HepG2 (cell line): ENCODE measurements around the gene NECAB2. TPM values are rescaled to one million over a fixed set of nuclear protein-coding genes. Genes with fewer than 3 reads are reported as not detected.
A peak's percentile ranks its signal among the peaks of the same experiment; 100 is the strongest.

Experiments
- DNMT1 ChIP-seq: sonication (generic); formaldehyde crosslinking; IDR thresholded peaks from 2 replicates; pipeline ENCODE4 v1.5.1; 2020; ENCODE audit warnings: mild to moderate bottlenecking, missing genetic modification reagents
- DPF2 ChIP-seq: sonication (generic); formaldehyde crosslinking; IDR thresholded peaks from 2 replicates; pipeline ENCODE4 v1.4.0; 2020; ENCODE audit warnings: mild to moderate bottlenecking, low read depth, missing genetic modification reagents, borderline replicate concordance
- EZH2 ChIP-seq: conservative IDR thresholded peaks from 2 replicates; pipeline ENCODE4 v1.6.1; 2012; ENCODE audit warnings: mild to moderate bottlenecking, low read depth, low read length, moderate library complexity
- FOXO1 ChIP-seq: sonication (generic); formaldehyde crosslinking; IDR thresholded peaks from 2 replicates; pipeline ENCODE4 v1.4.0; 2020; ENCODE audit warnings: missing genetic modification reagents
- HDAC1 ChIP-seq: sonication (generic); formaldehyde crosslinking; IDR thresholded peaks from 2 replicates; pipeline ENCODE4 v1.5.1; 2020; ENCODE audit warnings: mild to moderate bottlenecking, missing genetic modification reagents
- HDAC6 ChIP-seq: fragments of 200-600 bp; sonication (generic); IDR thresholded peaks from 2 replicates; pipeline ENCODE4 v1.7.0; 2017; ENCODE audit warnings: mild to moderate bottlenecking, antibody characterized with exemption, low read length, low read depth
- HNRNPK ChIP-seq: fragments of 200-400 bp; formaldehyde crosslinking; IDR thresholded peaks from 2 replicates; pipeline ENCODE4 v1.6.1; 2018; ENCODE audit warnings: low read length, low read depth, moderate library complexity, mild to moderate bottlenecking; ENCODE audit not compliant: poor library complexity, severe bottlenecking
- MAZ ChIP-seq, 2 experiments: sonication (generic) in 1 of 2; formaldehyde crosslinking in 1 of 2; IDR thresholded peaks; 2 replicates each; pipeline versions ENCODE4 v1.5.0 to v1.6.1; 2012 to 2020; ENCODE audit warnings: low read depth in 2 of 2, mild to moderate bottlenecking in 2 of 2, borderline replicate concordance in 1 of 2, improper control_type of control experiment in 1 of 2, low read length in 1 of 2, missing genetic modification reagents in 1 of 2, moderate library complexity in 1 of 2
- MIER2 ChIP-seq: IDR thresholded peaks from 2 replicates; pipeline ENCODE4 v1.6.1; 2016; ENCODE audit warnings: missing biosample characterization, missing genetic modification reagents
- SOX5 ChIP-seq: IDR thresholded peaks from 2 replicates; pipeline ENCODE4 v1.6.1; 2016; ENCODE audit warnings: borderline replicate concordance
- SPEN ChIP-seq: sonication (generic); formaldehyde crosslinking; IDR thresholded peaks from 2 replicates; pipeline ENCODE4 v1.5.1; 2020; ENCODE audit warnings: low read depth, mild to moderate bottlenecking, missing genetic modification reagents
- TRIM24 ChIP-seq: sonication (generic); formaldehyde crosslinking; IDR thresholded peaks from 2 replicates; pipeline ENCODE4 v1.8.0; 2022; ENCODE audit warnings: mild to moderate bottlenecking, missing genetic modification reagents
- ZNF235 ChIP-seq: sonication (generic); formaldehyde crosslinking; IDR thresholded peaks from 2 replicates; pipeline ENCODE4 v1.8.1; 2023; ENCODE audit warnings: mild to moderate bottlenecking, missing genetic modification reagents, borderline replicate concordance
- ZNF282 ChIP-seq: fragments of 450-650 bp; IDR thresholded peaks from 2 replicates; pipeline ENCODE4 v1.6.1; 2018; ENCODE audit not compliant: partially characterized antibody
- ZNF337 ChIP-seq: sonication (generic); formaldehyde crosslinking; IDR thresholded peaks from 2 replicates; pipeline ENCODE4 v1.5.1; 2020; ENCODE audit warnings: missing genetic modification reagents, low read depth, mild to moderate bottlenecking, borderline replicate concordance
- ZNF33A ChIP-seq: sonication (generic); formaldehyde crosslinking; IDR thresholded peaks from 2 replicates; pipeline ENCODE4 v1.5.1; 2020; ENCODE audit warnings: missing genetic modification reagents, mild to moderate bottlenecking, moderate library complexity, borderline replicate concordance
- ZNF33B ChIP-seq: sonication (generic); formaldehyde crosslinking; IDR thresholded peaks from 2 replicates; pipeline ENCODE4 v1.5.1; 2020; ENCODE audit warnings: mild to moderate bottlenecking, missing genetic modification reagents
- ZNF703 ChIP-seq: sonication (generic); formaldehyde crosslinking; IDR thresholded peaks from 2 replicates; pipeline ENCODE4 v1.5.1; 2020; ENCODE audit warnings: missing genetic modification reagents, mild to moderate bottlenecking, moderate library complexity, borderline replicate concordance
- ZNF788 ChIP-seq: sonication (generic); formaldehyde crosslinking; IDR thresholded peaks from 2 replicates; pipeline ENCODE4 v1.5.0; 2020; ENCODE audit warnings: mild to moderate bottlenecking, missing genetic modification reagents, borderline replicate concordance
- ZNF83 ChIP-seq: sonication (generic); formaldehyde crosslinking; IDR thresholded peaks from 2 replicates; pipeline ENCODE4 v1.4.0; 2020; ENCODE audit warnings: missing genetic modification reagents, mild to moderate bottlenecking, borderline replicate concordance
- polyA plus RNA-seq, 8 experiments: library from polyadenylated mRNA; depleted of rRNA in 3 of 8; stranded (reverse) in 7 of 8; unstranded in 1 of 8; fragments of >200 nt; fragmentation: Illumina TruSeq in 4 of 8; extraction: Trizol in 4 of 8; gene quantifications; 2 replicates each; pipeline versions ENCODE4 v1.2.1 to v1.2.3, GENCODE V29; 2011 to 2016; ENCODE audit warnings: low read depth in 4 of 8, missing spikeins in 1 of 8, mixed read lengths in 1 of 8; ENCODE audit not compliant: insufficient read depth in 1 of 8
- total RNA-seq, 5 experiments: library from RNA; depleted of rRNA; stranded (reverse); fragments of >200 nt; fragmentation: Illumina TruSeq; extraction: Trizol; gene quantifications; 2 replicates each; pipeline ENCODE4 v1.2.3, GENCODE V29; 2016; ENCODE audit warnings: low read depth in 1 of 5
- TF ChIP-seq, protein P1 (sequence below): sonication (generic); formaldehyde crosslinking; IDR thresholded peaks from 2 replicates; pipeline ENCODE4 v1.5.1; 2020; ENCODE audit warnings: missing genetic modification reagents, mild to moderate bottlenecking, borderline replicate concordance
- TF ChIP-seq, protein P2 (sequence below): IDR thresholded peaks from 2 replicates; pipeline ENCODE4 v1.6.1; 2012; ENCODE audit warnings: low read length, improper control_type of control experiment
- TF ChIP-seq, protein P3 (sequence below): sonication (generic); formaldehyde crosslinking; IDR thresholded peaks from 2 replicates; pipeline ENCODE4 v1.4.0; 2020; ENCODE audit warnings: missing genetic modification reagents, borderline replicate concordance

Gene NECAB2
- total and polyA plus RNA-seq, 2 of the 13 experiments (the other 11 are each of a cell fraction or from before 2014, with no cell fraction given): 0.21 to 0.49 TPM

DNA sequence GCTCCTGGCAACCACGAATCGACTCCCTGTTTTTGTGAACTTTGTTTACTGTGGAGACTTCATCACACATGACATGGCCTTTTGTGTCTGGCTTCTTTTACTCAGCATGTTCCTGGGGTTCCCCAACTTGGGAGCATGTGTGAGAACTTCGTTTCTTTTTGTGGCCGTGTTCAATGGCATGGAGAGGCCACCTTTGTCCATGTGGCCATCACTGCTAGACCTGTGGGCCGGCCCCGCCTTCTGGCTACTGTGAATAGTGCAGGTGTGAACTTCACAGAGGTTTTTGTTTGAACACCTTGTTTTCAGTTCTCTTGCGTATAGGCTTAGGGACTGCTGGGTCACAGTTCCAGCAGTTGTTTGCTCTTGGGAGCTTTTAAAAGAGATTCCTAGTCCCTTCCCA lies 80.2 kb downstream of the NECAB2 start (continued):
- TF ChIP-seq ZNF83 (CRISPR knock-in tag) (no peak), ZNF337 (CRISPR knock-in tag) (no peak), EZH2 (no peak), HDAC1 (CRISPR knock-in tag) (no peak), MAZ (IDR thresholded peaks at IDR 0.05; ENCODE audit: borderline replicate concordance, low read depth, low read length) (no peak), MAZ (CRISPR knock-in tag; IDR thresholded peaks at IDR 0.05; ENCODE audit: low read depth) (no peak), MIER2 (CRISPR knock-in tag) (0 out of 2 replicates have a peak, but pooled peaks have one; percentile 39), SOX5 (CRISPR knock-in tag) (peak; percentile 61; the same call in 1 of the 2 replicates), ZNF33B (CRISPR knock-in tag) (no peak), DNMT1 (no peak), FOXO1 (CRISPR knock-in tag) (peak; percentile 57), ZNF703 (CRISPR knock-in tag) (no peak), HDAC6 (no peak), ZNF235 (CRISPR knock-in tag) (no peak), ZNF33A (CRISPR knock-in tag) (no peak), TRIM24 (CRISPR knock-in tag) (no peak), SPEN (CRISPR knock-in tag) (no peak), HNRNPK (no peak), DPF2 (no peak), ZNF282 (no peak), ZNF788 (no peak)
- TF ChIP-seq, protein P1, sequence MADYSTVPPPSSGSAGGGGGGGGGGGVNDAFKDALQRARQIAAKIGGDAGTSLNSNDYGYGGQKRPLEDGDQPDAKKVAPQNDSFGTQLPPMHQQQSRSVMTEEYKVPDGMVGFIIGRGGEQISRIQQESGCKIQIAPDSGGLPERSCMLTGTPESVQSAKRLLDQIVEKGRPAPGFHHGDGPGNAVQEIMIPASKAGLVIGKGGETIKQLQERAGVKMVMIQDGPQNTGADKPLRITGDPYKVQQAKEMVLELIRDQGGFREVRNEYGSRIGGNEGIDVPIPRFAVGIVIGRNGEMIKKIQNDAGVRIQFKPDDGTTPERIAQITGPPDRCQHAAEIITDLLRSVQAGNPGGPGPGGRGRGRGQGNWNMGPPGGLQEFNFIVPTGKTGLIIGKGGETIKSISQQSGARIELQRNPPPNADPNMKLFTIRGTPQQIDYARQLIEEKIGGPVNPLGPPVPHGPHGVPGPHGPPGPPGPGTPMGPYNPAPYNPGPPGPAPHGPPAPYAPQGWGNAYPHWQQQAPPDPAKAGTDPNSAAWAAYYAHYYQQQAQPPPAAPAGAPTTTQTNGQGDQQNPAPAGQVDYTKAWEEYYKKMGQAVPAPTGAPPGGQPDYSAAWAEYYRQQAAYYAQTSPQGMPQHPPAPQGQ (CRISPR knock-in tag): no peak
- TF ChIP-seq, protein P2, sequence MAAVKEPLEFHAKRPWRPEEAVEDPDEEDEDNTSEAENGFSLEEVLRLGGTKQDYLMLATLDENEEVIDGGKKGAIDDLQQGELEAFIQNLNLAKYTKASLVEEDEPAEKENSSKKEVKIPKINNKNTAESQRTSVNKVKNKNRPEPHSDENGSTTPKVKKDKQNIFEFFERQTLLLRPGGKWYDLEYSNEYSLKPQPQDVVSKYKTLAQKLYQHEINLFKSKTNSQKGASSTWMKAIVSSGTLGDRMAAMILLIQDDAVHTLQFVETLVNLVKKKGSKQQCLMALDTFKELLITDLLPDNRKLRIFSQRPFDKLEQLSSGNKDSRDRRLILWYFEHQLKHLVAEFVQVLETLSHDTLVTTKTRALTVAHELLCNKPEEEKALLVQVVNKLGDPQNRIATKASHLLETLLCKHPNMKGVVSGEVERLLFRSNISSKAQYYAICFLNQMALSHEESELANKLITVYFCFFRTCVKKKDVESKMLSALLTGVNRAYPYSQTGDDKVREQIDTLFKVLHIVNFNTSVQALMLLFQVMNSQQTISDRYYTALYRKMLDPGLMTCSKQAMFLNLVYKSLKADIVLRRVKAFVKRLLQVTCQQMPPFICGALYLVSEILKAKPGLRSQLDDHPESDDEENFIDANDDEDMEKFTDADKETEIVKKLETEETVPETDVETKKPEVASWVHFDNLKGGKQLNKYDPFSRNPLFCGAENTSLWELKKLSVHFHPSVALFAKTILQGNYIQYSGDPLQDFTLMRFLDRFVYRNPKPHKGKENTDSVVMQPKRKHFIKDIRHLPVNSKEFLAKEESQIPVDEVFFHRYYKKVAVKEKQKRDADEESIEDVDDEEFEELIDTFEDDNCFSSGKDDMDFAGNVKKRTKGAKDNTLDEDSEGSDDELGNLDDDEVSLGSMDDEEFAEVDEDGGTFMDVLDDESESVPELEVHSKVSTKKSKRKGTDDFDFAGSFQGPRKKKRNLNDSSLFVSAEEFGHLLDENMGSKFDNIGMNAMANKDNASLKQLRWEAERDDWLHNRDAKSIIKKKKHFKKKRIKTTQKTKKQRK: no peak
- TF ChIP-seq, protein P3, sequence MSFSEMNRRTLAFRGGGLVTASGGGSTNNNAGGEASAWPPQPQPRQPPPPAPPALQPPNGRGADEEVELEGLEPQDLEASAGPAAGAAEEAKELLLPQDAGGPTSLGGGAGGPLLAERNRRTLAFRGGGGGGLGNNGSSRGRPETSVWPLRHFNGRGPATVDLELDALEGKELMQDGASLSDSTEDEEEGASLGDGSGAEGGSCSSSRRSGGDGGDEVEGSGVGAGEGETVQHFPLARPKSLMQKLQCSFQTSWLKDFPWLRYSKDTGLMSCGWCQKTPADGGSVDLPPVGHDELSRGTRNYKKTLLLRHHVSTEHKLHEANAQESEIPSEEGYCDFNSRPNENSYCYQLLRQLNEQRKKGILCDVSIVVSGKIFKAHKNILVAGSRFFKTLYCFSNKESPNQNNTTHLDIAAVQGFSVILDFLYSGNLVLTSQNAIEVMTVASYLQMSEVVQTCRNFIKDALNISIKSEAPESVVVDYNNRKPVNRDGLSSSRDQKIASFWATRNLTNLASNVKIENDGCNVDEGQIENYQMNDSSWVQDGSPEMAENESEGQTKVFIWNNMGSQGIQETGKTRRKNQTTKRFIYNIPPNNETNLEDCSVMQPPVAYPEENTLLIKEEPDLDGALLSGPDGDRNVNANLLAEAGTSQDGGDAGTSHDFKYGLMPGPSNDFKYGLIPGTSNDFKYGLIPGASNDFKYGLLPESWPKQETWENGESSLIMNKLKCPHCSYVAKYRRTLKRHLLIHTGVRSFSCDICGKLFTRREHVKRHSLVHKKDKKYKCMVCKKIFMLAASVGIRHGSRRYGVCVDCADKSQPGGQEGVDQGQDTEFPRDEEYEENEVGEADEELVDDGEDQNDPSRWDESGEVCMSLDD (CRISPR knock-in tag): no peak
